HG03139 (cell line): Measurements from ENCODE around the gene XXYLT1.

Source experiments
- ATAC-seq: cut with Tn5 transposase; IDR thresholded peaks from one replicate; pipeline ENCODE4 v1.9.1; 2021; ENCODE audit not compliant: unreplicated experiment

XXYLT1 gene

GRCh38 chr3:195083659-195084058 is 187.3 kb downstream of the XXYLT1 start:
- ATAC-seq = no peak

GRCh38 chr3:195082811-195083210 is 188.1 kb downstream of the XXYLT1 start:
- no peak for ATAC-seq

GRCh38 chr3:195081242-195081963 is 189.6 kb downstream of the XXYLT1 start:
- ATAC-seq = no peak

GRCh38 chr3:195080571-195081151 is 190.3 kb downstream of the XXYLT1 start:
- ATAC-seq = no peak

- no peak for ATAC-seq
Observed at GRCh38 chr3:195080125-195080524, 190.8 kb downstream of the XXYLT1 start.

GRCh38 chr3:195079636-195080035 is 191.3 kb downstream of the XXYLT1 start:
- no peak for ATAC-seq

- no peak for ATAC-seq
Observed at GRCh38 chr3:195078891-195079440, 192.0 kb downstream of the XXYLT1 start.

GRCh38 chr3:195077611-195078540 is 193.1 kb downstream of the XXYLT1 start:
- ATAC-seq = no peak

- no peak for ATAC-seq
Observed at GRCh38 chr3:195076981-195077610, 193.9 kb downstream of the XXYLT1 start.

- ATAC-seq = no peak
Observed at GRCh38 chr3:195075941-195076875, 194.8 kb downstream of the XXYLT1 start.

- no peak for ATAC-seq
Observed at GRCh38 chr3:195075199-195075940, 195.6 kb downstream of the XXYLT1 start.

GRCh38 chr3:195073866-195074860 is 196.8 kb downstream of the XXYLT1 start:
- ATAC-seq = no peak

- ATAC-seq = no peak
Observed at GRCh38 chr3:195072916-195073564, 197.9 kb downstream of the XXYLT1 start.

- ATAC-seq = no peak
Observed at GRCh38 chr3:195071916-195072820, 198.8 kb downstream of the XXYLT1 start.

- ATAC-seq = no peak
Observed at GRCh38 chr3:195071011-195071728, 199.8 kb downstream of the XXYLT1 start.

GRCh38 chr3:195070336-195070735 is 200.6 kb downstream of the XXYLT1 start:
- ATAC-seq = no peak
